GM19351 (cell line): ENCODE measurements around the gene CRNN.

Experiments
- ATAC-seq: cut with Tn5 transposase; IDR thresholded peaks from one replicate; pipeline ENCODE4 v1.9.1; 2021; ENCODE audit warnings: mild to moderate bottlenecking, moderate library complexity; ENCODE audit not compliant: unreplicated experiment

CRNN gene

GRCh38 chr1:152426731-152427130 lies 12.7 kb upstream of the CRNN start:
- no peak for ATAC-seq

DNA sequence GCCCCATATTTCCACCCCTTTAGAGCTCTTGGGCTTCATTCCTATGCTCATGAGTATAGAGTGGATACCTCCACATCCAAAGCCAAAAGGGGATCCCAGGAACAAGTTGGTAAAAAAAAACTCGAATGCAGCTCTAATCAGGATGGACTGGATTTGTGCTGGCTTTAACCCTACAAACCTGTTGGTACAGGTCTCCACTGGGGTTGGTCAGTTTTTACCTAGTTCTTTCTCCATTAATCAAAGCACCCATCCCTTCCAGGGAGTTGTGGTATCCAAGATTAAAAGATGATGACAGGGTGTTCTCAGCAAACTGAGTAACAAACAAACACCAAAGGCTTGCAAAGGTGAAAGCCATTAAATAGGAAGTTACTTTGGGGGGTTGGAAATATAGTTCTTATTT lies 5.9 kb upstream of the CRNN start:
- ATAC-seq = no peak

GRCh38 chr1:152415454-152416227 lies 1.6 kb upstream of the CRNN start:
- ATAC-seq = no peak

GRCh38 chr1:152412756-152413155 lies 1.3 kb downstream of the CRNN start:
- ATAC-seq = no peak

DNA sequence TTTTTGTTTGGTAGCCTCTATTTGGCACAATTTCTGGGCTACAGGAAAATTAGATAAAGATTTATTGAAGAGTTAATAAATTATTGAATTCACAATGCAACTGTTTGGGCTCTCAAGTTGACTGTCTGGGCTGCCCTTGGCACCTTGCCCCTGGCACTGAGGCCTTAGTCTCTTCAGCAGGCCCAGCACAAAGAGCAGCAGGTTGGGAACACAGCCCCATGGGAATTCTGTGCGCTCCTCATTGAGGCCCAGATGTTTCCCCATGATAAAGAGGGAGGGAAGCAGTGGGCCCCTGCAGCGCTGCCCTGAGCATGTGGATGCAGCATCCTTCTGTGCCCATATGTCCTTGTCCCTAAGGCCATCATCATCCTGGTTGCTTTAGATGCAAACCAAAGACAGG lies 2.9 kb downstream of the CRNN start:
- ATAC-seq = no peak

DNA sequence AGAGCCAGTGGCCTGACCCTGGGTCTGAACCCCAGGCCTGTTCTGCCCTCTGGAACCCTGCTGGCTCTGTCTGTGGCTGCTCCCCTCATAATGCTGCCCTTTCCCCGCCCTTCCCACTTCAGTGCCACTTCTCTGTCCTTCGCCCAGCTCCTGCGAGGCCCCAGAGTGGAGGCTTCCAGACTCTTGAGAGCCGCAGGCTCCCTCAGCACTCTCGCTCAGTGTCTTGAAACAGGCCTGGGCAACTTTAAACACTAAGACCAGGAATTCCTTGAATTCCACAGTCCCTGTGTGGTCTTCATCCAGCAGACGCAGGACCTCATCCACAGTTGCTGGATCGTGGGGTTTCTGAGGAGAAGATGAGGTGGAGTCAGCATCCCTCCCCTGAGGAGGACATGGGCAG lies 3.5 kb downstream of the CRNN start:
- ATAC-seq = no peak

DNA sequence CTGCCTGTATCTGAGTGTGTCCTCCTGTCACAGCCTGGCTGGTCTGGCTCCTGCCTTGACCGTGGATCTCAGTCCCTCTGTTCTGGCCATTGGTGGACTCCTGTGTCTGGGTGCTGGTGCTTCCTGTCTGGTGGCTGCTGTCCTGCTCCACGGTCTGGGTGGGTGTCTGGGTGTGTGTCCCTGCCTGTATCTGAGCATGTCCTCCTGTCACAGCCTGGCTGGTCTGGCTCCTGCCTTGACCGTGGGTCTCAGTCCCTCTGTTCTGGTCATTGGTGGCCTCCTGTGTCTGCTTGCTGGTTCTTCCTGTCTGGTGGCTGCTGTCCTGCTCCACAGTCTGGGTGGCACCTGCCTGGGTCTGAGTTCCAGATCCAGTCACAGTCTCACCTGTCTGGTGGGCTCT lies 4.0 kb downstream of the CRNN start:
- ATAC-seq = no peak

- ATAC-seq = no peak
Observed at GRCh38 chr1:152408664-152409063, 5.4 kb downstream of the CRNN start.

- ATAC-seq = no peak
Observed at GRCh38 chr1:152398812-152399698, 15.0 kb downstream of the CRNN start.

- ATAC-seq = no peak
Observed at GRCh38 chr1:152397474-152397873, 16.6 kb downstream of the CRNN start.

GRCh38 chr1:152394151-152394550 lies 19.9 kb downstream of the CRNN start:
- no peak for ATAC-seq

DNA sequence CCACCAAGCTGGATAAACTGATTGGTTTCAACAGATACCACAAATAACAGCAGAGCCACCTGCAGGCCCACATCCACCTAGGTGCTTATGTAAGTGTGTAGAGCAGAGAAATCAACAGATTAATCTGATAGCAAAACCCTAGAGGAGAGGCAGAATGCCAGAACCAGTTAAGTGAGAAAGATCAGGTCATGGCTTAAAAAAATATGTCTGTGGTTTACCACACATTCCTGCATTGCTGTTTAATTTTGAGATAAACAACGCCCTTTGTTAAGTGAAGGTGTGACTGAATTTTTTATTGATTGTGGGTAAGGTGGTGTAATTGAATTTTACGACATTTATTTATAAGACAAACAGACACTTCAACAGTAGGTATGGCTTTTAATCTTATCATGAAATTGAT lies 21.2 kb downstream of the CRNN start:
- ATAC-seq = no peak

DNA sequence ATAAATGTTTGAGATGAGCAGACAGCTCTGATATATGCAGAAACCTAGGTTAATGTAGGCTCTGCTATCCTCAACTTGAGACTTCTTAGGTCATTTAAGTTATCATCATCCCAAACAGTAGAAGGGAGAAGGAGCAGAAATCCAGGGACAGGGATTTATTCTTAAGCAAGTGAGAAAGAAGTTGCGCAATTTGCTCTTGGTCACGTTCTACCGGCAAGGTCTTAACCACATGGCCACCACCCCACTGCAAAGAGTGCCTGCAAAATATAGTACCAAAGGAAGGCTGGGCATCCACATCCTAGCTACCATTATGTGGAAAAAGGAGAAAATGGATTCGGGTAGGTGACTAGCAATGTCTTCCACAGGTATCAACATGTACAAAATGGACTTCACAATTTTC lies 25.2 kb downstream of the CRNN start:
- ATAC-seq = no peak

DNA sequence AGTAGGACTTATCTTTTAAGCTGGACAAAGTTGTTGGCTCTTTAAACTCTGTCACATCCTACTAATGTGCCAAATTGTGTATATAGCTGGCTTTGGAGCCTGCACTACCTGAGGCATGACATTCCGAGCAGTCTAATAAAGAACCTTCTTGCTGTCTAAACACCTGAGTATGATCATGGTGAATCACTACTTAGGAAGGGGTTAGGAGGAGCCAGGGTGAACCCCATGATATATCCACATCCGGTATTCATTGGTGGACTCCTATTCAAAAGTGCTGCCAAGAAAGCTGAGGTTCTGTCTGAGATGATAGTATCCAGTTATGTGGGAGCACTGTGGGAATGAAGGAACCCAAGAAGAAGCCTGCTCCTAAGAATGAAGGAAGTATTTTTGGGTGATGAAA lies 27.1 kb downstream of the CRNN start:
- ATAC-seq = no peak

DNA sequence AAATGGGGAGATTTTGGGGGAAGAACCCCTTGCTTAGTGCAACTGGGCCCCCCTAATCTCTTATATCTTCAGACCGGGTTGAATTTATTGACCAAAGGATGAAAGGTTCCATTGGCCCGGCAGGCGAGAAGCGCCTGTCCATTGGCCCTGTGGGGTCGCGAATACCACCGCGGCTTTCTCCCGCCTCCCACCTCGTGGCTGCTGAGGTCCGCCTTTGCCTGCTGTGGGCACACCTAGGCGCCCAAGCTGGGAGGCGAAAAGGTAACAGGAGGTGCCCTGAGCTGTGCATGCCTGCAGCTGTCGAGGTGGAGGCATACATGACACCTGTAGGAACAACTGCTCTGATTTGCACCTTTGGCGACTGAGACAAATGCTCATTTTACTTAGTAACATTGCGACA lies 33.1 kb downstream of the CRNN start:
- ATAC-seq = no peak

- no peak for ATAC-seq
Observed at GRCh38 chr1:152374451-152374850, 39.6 kb downstream of the CRNN start.

GRCh38 chr1:152372672-152373071 lies 41.4 kb downstream of the CRNN start:
- no peak for ATAC-seq

DNA sequence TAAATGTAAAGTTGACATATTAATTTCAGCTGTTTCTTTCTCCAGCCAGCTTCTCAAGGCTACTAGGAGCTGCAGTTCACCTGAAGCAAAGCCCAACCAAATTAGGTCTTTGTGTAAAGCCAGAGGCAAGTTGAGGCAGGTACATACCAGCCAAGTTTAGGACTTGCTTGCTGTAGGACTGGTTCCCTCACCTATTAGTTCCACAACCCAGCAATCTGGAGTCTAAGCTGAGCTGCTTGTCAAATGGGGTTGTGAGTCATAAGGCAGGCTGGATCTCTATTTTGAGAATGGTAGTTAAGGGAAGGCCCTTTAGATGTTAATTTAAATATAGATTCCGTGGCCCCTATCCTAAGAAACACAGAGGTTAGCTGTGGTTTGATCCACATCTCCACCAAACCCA lies 46.6 kb downstream of the CRNN start:
- ATAC-seq = no peak

GRCh38 chr1:152359906-152360305 lies 54.2 kb downstream of the CRNN start, which contains the start of gene FLG2:
Gene FLG2 (minus strand): TSS chr1:152360006. CDS start chr1:152358884, 1,122 bp downstream.
- no peak for ATAC-seq
